ENCODE results near the gene ZMYND8. TPM values are rescaled to one million over a fixed set of nuclear protein-coding genes. Genes with fewer than 3 reads are reported as not detected.

Gene ZMYND8
- total RNA-seq, 1 experiment from 2014 or later = 50.7 TPM

DNA sequence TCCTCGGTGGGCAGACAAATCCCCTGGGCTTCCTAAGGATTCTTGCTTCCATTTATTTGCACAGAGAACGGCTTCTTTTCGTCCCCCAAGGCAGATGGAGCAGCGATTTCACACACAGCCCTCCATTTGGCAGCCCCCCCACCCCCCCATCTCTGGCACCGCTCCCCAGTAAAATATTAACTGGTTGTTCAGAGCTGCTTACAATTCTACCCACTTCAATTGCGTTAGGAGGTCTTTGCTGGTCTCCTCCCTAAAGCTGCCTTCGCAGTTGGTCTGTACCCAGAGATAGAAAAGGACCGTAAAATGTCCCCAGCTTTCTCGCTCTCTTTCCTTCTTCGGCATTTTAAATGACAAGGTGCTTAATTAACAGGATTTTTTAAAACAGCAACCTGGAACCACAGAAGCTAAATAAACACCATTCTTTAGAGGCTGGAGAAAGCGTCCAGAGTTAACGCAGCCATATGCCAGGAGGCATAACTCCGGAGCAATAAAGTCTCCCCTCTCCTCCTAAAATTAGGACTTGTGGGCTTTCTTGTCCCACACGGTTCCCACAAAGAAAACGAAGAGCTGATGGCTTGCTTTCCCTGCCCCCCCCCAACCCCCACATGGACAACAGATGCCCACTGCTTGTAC lies 1.7 kb upstream of the ZMYND8 start:
- ATAC-seq = no peak

More for the DNA sequence above, 1.7 kb upstream of the ZMYND8 start:
- BruUV-seq (replicated peaks) = no TSS peak
- intact Hi-C loops (cut with micrococcal nuclease; ENCODE audit: unreplicated experiment) = no loop called here
- H3K36me3 ChIP-seq (ENCODE audit: control insufficient read depth, insufficient read depth, low read length) = no peaks in the 10 kb centered on the region
- CTCF ChIA-PET = interaction anchor here (0.7 to 1.3 kb wide), 2 partner anchors 26 to 29 kb away, joined by 3 to 4 read pairs; no protein-coding TSS in a partner anchor
- H3K9me3 ChIP-seq (ENCODE audit: control insufficient read depth, insufficient read depth, low read depth, low read length) = no peaks in the 10 kb centered on the region
- in situ Hi-C loops (cut with HindIII; ENCODE audit: low pct_unique_long_range_greater_than_20kb, low sequenced_read_pairs) = no loop called here
- POLR2A ChIA-PET = interaction anchor here (0.7 to 1.8 kb wide), 5 partner anchors 10 to 192 kb away, joined by 3 to 9 read pairs (median 4); no protein-coding TSS in a partner anchor
- peak overlapping the region; percentile 100 for H3K27ac ChIP-seq (ENCODE audit: low read length)
- DNase-seq (ENCODE audit: low read depth, low spot score) = no peak
- no peak overlapping the region for H3K4me3 ChIP-seq (ENCODE audit: low read depth in 2 of 2, low read length in 2 of 2)
- no peaks in the 10 kb centered on the region for H3K27me3 ChIP-seq (ENCODE audit: control insufficient read depth, insufficient read depth, low read length)
- peaks cover 97% of the 10 kb centered on the region for H3K4me1 ChIP-seq (ENCODE audit: control insufficient read depth, insufficient read depth, low read length)
- TF ChIP-seq SIN3A (IDR thresholded peaks at IDR 0.05; ENCODE audit: borderline replicate concordance, insufficient read depth, low read depth, low read length) = no peak
- no peak for TF ChIP-seq REST (IDR thresholded peaks at IDR 0.05; ENCODE audit: insufficient read depth in 1 of 2, low read depth in 2 of 2, low read length in 1 of 2)
- TF ChIP-seq TCF7L2 (IDR thresholded peaks at IDR 0.05; ENCODE audit: low read depth, low read length) = no peak
- TF ChIP-seq POLR2AphosphoS5 (IDR thresholded peaks at IDR 0.05; ENCODE audit: low read depth, low read length) = no peak
- TF ChIP-seq CTCF (IDR thresholded peaks at IDR 0.05) = no peak

Measured in Panc1 (cell line).